RCC 7860 (cell line): ENCODE data around the gene RBM28.
"Not testable (repeated sequence)": the region's sequence is repeated elsewhere in the genome, so short reads cannot be mapped to it uniquely, and the experiment has no call there.

Experiments
- DNase-seq: peaks from one replicate; pipeline ENCODE4 v3.0.0-alpha.2; 2015; ENCODE audit warnings: low spot score
- FAIRE-seq: peaks from 2 replicates; lab custom pipeline; 2012; peaks lifted over from hg19 to GRCh38; lab: Jason Lieb, UNC

RBM28 gene

DNA sequence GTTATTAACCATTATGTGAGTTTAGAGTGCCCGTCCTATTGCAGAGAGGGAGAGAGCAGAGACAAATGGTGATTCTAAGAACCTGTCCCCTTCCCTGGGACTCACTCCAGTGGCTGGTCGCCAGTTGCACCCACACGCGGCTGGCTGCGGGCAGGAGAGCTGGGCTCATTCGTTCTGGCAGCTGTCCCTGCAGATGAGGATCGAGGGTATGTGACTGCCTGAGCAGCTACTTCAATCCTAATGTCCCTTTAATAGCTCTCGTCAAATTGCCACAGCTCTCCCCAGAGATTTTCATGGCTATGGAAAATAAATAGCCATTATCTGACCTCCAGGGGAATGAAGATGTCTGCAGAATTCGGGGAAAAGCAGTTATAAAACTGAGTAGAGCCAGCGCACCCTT, 41.6 kb downstream of the RBM28 start:
- DNase-seq (no peak), FAIRE-seq (no peak)

- DNase-seq = no peak
- no peak for FAIRE-seq
These were observed 44.5 kb downstream of the RBM28 start for GRCh38 chr7:128299109-128299607.

DNA sequence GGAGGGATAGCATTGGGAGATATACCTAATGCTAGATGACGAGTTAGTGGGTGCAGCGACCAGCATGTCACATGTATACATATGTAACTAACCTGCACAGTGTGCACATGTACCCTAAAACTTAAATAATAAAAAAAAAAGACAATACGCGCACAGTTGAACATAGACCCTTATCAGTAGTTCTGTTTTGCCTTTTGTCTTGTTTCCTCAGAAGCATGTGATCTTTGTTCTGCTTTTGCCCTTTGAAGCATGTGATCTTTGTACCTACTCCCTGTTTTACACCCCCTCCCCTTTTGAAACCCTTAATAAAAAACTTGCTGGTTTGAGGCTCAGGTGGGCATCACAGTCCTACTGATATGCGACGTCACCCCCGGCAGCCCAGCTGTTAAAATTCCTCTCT, 45.7 kb downstream of the RBM28 start:
- DNase-seq, FAIRE-seq: not testable (repeated sequence)

DNA sequence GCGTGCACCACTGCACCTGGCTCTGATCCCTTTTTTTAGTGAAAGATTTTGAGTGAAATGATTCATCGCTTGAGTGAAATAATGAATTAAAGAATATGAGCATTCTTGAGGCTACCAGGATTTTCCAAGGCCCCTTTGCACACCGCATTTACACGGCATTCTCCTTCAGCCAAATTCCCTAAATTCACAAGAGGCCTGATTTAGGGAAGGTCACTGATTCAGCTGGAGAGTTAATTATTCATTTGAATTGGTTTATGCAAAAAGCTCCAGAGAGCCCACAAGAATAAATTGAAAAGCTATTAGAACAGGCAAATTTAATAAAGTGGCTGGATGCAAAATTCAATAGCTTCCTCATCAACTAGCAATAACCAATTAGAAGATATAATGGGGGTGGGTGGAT, 56.2 kb downstream of the RBM28 start:
- FAIRE-seq (no peak), DNase-seq (no peak)

DNA sequence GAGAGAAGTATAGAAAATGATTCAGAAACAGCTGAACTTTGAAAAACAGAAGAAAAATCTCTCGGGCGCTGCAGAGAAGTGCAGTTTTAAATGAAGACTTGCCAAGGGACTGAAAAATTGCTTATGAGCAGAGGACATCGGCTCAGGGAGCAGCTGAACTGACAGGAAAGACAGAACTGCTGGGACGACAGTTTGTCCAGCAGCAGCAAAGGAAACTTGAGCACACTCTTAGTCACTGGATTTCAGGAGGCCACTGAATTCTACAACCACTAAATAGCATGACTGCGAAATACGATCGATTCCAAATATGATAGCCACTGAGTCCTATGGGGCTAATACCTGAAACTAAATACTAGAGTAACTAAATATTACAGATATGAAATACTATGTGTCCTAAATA, 59.6 kb downstream of the RBM28 start:
- no peak for FAIRE-seq
- no peak for DNase-seq

DNA sequence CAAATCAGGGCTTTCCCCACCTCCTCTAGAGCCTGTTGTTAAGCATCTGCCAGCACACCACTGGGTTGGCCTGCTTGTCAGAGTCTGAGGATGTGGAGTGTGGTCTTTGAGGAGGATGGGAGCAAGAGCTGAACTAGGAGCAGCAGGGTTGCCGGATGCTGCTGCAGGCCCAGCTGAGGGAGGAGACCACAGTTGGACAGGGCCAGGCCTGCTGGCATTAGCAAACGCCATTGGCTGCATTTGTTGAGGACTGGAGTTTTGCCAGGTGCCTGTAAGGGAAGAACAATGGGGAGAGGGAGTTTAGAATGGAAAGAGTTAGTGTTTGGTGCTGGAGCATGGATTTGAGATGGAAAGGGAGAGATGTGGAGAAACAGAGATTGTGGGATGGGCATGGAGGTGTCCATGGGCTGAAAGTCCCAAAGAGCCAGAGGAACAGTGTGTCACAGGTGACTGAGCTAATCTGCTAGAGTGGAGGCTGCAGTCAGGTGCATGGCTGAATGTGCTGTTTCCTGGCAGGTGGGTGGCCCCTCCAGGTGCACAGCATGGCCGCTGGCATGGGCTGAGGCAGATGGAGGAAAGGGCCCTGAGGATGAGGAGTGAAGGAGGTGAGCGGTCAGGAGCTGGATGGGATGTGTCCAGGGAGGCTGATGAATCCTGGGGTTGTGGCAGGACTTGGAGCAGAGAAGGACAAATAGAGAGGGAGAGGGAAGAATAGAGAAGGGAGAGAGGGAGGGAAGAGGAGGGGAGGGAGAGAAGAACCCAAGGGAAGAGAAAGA, 61.9 kb downstream of the RBM28 start:
- FAIRE-seq = no peak
- DNase-seq = no peak

DNA sequence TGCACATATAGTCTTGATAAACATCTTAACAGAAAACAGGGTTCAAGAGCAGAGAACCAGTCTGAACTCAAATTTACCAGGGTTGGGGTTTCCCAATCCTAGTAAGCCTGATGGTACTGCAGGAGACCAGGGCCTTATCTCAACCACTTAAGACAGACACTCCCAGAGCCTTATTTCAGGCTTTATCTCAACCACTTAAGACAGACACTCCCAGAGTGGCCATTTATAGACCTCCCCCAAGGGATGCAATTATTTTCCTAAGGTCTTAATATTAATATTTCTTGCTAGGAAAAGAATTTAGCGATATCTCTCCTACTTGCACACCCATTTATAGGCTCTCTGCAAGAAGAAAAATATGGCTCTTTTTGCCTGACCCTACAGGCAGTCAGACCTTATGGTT, 63.3 kb downstream of the RBM28 start:
- DNase-seq = not testable (repeated sequence)

GRCh38 chr7:128279124-128279713, 64.5 kb downstream of the RBM28 start:
- DNase-seq (no peak), FAIRE-seq (no peak)

More for the DNA sequence above, 63.3 kb downstream of the RBM28 start:
- FAIRE-seq = not testable (repeated sequence)

- DNase-seq (no peak), FAIRE-seq (no peak)
These were observed 65.3 kb downstream of the RBM28 start for GRCh38 chr7:128278366-128278765.

DNA sequence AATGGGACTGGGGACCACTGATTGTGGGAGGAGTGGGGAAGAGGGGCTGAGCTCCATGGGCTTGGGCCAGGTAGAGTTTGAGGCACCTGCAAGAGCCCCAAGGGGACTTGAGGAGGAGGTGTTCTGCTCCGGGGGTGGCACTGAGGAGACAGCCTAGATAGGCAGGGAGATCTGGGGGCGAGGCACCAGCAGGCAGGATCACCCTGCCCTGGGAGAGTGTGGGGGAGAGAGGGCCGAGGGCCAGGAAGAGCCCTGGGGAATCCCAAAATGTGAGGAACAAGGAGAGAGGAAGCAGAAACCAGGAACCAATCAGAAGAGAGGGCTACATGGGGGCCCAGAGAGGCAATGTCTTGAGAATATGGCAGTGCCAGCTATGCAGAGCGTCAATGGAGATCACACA, 68.0 kb downstream of the RBM28 start:
- FAIRE-seq (no peak), DNase-seq (no peak)

- DNase-seq (no peak), FAIRE-seq (no peak)
These were observed 68.7 kb downstream of the RBM28 start for GRCh38 chr7:128274884-128275603.

- DNase-seq (no peak), FAIRE-seq (no peak)
These were observed 69.3 kb downstream of the RBM28 start for GRCh38 chr7:128274246-128274883.

- no peak for DNase-seq
- FAIRE-seq = no peak
These were observed 71.7 kb downstream of the RBM28 start for GRCh38 chr7:128271942-128272481.

DNA sequence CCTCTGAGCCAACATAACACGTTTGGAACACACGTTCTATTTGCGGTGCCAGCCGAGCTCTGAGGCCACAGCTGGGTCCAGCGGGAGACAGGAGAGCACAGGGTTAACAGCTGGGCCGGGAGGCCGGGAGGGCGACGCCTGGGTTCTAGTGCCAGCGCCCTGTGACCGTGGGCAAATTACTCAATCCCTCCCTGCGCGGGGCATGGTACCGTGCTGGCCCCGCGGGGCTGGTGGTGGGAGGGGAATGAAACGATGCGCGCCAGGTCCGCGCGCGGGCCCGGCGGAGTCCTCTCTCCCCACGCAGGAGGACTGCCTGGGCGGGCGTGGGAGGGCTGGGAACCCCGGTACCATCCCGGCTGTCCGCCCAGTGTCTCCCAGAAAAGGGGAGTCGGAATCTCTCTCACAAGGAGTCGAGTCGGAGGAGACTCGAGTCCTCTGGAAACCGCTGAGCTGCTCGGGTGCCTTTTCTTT, 72.2 kb downstream of the RBM28 start:
- DNase-seq (no peak), FAIRE-seq (no peak)

- FAIRE-seq = no peak
- DNase-seq = no peak
These were observed 72.9 kb downstream of the RBM28 start for GRCh38 chr7:128270826-128271272.

- no peak for DNase-seq
- no peak for FAIRE-seq
These were observed 75.5 kb downstream of the RBM28 start for GRCh38 chr7:128268233-128268632.

GRCh38 chr7:128267595-128267924, 76.1 kb downstream of the RBM28 start:
- no peak for DNase-seq
- FAIRE-seq = no peak

DNA sequence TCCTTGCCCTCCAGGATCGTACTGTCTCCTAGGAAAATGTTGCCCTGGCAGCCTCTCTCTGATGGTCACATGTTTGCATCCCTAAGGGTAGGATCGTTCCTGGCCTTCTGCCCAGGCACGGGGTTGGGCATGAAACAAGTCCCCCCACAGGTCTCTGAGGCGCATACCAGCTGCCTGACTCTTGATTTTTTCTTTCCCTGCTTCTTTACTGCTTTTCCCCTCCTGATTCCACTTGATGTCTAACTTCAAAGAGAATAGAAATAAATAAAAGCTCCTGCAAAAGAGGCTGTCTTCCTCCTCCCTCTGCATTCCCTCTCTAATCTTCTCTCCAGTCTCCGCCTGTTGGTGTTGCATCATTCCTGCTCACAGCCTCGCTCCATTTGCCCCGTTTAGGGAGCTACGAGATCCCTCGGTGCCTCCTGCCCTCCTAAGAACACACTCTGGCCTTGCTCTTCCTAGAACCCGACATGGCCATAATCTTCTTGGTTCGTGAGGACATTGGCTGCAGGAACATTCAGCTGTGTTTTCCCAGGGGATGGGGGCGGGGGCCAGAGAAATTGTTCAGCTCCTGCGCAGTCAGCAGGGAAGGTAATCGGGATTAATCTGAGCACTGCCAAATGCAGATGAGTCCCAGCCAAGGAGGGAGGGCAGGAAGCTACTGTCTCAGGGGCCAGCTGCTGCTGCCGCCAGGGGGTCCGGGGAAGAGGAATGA, 76.7 kb downstream of the RBM28 start:
- FAIRE-seq = no peak
- no peak for DNase-seq

- DNase-seq (no peak), FAIRE-seq (no peak)
These were observed 77.2 kb downstream of the RBM28 start for GRCh38 chr7:128266529-128266882.

GRCh38 chr7:128265906-128266300, 77.8 kb downstream of the RBM28 start:
- no peak for FAIRE-seq
- DNase-seq = no peak
